Hematopoietic multipotent progenitor cell (in vitro differentiated cells): ENCODE data around the gene MSMP. TPM values are rescaled to one million over a fixed set of nuclear protein-coding genes. Genes with fewer than 3 reads are reported as not detected.

Experiments used
- DNase-seq, 3 donors: peaks; one replicate each; pipeline ENCODE4 v3.0.0-alpha.2; 2011 to 2015; ENCODE audit warnings: low read depth in 2 of 3, low spot score in 2 of 3
- total RNA-seq: library from RNA; depleted of rRNA; stranded (reverse); fragments of >200 nt; gene quantifications from one replicate; pipeline ENCODE4 v1.2.3, GENCODE V29; 2012

Gene MSMP, protein sequence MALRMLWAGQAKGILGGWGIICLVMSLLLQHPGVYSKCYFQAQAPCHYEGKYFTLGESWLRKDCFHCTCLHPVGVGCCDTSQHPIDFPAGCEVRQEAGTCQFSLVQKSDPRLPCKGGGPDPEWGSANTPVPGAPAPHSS
- 2.4 TPM for total RNA-seq

GRCh38 chr9:35754264-35754663 lies at the start of gene MSMP:
TSS of gene MSMP (minus strand) at chr9:35754276. CDS start at chr9:35754129, 147 bp downstream.
- no peak for DNase-seq

DNA sequence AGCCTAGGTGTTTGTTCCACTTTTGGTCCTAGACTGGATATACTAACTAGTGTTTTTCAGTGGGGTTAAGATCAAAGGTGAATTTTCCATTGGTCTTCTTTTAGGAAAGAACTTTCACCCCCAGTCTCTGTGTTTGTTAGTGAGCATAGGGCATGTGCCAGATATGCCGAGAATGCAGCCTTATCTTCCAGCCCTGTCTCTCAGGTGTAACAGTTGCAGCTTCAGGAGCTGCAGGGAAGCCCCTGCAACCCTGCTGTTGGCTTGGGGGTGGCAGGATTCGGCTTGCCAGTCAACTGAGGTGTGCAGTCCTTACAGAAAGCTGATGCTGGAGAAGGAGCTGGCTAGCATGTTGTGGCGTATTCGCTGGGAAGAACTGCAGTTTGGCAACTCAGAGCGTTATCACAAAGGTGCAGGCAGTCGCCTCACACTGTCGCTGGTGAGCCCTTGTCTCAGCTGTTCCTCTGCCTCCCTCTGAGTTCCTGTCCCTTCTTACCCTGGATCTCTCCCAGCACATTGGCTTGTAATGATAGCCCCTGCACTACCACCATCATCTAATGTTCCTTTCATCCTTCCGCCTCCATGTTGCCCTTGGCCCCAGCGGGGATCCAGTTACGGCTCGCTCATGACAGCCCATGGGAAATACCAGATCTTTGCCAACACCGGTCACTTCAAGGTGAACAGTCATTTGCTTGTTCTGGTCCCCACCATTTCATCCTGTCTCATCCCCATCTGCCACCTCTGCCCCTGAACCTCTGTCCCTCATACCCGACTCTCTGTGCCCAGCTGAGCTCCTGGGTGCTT lies 47.5 kb upstream of the MSMP start:
- DNase-seq, result no peak

GRCh38 chr9:35800530-35800929 lies 46.5 kb upstream of the MSMP start:
- no peak for DNase-seq

- DNase-seq, result peak in 1 of 3 donors; percentile 18
Measured at GRCh38 chr9:35798658-35799374, 44.7 kb upstream of the MSMP start.

GRCh38 chr9:35797311-35798109 lies 43.4 kb upstream of the MSMP start:
- no peak for DNase-seq

- no peak for DNase-seq
Measured at GRCh38 chr9:35795695-35796094, 41.6 kb upstream of the MSMP start.

GRCh38 chr9:35793461-35793860 lies 39.4 kb upstream of the MSMP start:
- no peak for DNase-seq

- no peak for DNase-seq
Measured at GRCh38 chr9:35792826-35793225, 38.8 kb upstream of the MSMP start.

DNA sequence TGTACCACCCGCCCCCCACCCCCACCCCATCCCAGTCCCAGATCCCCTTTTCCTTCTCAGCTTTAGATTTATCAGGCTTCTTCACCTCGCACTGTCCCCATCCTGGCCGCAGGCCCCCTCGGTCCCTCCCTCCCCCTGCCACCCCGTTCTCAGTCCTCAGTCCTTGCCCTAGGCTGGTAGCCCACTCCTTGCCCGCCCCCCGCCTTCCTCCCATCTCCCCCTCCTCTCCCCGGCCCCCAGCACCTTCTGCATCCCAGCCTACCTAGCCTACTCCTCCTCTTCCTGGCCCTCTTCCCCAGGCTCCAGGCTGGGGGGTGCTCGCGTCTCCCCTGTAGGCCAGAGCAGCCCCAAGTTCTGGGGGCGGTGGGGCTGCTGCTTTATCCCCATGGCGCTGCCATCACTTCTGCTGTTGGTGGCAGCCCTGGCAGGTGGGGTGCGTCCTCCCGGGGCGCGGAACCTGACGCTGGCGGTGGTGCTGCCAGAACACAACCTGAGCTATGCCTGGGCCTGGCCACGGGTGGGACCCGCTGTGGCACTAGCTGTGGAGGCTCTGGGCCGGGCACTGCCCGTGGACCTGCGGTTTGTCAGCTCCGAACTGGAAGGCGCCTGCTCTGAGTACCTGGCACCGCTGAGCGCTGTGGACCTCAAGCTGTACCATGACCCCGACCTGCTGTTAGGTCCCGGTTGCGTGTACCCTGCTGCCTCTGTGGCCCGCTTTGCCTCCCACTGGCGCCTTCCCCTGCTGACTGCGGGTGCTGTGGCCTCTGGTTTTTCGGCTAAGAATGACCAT lies 38.1 kb upstream of the MSMP start:
- no peak for DNase-seq

DNA sequence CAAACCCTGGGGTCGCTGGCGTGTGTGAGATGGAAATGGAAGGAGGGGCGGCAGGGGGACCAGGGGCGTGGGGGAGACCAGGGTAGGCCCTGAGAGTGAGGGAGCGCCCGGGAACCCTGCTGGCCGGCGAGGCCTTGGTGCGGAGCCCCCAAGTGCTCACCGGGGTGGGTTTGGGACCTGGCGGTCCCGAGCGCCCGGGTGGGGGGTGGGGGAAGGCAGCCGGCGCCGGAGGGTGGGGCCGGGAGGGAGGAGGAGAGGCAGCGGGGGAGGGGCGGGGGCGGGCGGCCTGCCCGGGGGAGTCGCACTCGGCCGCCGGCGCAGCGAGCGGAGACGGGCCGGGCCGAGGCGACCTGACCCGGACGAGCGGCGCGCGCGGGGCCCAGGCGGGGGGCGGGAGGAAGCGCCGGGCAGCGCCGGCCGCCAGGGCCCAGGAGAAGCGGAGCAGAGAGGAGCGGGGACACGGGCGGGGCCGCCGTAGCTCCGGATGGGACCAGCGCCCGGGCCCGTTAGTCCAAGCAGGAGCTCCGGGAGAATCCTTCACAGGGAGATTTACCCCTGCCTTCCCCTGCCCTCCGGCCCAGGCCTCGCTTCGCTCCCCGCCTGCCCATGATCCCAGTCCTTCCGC lies 37.3 kb upstream of the MSMP start, which contains the start of gene NPR2:
Gene NPR2, plus strand, starts transcription at position 295 of the 625 bp plus-strand sequence. CDS start 818 bp downstream, outside the sequence.
- no peak for DNase-seq

DNA sequence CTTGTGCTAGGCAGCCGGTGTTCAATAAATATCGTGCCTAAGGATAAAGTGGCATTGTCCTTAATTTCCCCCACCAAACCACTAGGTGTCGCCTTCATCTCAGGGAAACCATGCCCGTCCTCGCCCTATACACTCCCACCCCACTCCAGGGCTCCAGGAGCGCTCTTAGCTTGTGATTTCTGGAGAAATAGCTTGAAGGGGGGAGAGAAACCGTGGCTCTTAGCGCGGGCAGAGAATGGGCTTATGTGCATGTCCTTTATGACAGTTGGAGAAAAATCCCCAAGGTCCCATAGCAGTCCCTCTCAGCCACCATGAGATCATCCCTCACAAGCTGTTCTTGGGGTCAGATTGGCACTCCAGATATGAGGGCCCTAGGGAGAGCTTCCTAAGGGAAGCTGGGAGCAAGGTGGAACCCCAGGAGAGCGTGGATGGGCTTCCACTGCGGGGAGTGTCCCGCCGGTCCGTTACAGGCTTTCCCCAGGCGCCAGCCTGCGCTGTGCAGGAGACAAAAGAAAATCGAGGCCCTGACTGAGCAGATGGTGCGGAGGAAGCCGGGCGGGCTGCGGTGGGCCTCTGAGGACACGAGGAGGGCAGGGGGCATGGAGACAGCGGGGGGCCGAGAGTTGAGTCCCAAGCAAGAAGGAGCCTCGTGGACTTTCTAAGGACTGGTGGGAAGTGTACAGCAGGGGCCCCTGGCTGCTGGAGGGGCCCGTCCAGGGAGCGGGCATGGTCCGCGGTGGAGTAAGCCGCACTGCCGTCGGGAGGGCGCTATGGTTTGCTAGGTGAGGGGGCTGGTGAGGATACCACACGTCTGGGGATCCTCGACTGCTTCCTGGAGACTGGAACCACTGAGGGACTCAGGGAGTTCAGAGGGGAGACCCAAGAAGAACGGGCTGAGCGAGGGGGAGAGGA lies 36.6 kb upstream of the MSMP start:
- DNase-seq, result peak; percentile 37 to 80 (median 57)

- DNase-seq, result no peak
Measured at GRCh38 chr9:35790025-35790384, 35.9 kb upstream of the MSMP start.

DNA sequence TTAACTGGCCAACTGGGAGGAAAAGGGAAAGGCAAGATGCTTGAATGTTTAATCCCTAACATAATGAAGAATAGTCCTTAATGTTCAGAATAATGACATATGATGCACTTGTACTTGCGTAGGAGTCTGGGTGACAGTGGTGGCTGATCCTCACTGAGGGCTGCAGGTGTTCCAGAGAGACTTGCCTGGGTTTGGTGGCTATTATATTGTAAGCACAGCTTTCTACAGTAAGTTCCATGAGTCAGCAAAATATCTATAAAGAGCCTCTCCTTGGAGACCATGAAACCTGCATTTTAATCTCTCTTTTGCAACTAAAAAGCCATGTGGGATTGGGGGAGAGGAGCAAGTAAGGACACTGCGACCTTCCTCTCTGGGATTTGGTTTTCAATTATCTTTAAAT lies 35.5 kb upstream of the MSMP start:
- DNase-seq, result no peak

DNA sequence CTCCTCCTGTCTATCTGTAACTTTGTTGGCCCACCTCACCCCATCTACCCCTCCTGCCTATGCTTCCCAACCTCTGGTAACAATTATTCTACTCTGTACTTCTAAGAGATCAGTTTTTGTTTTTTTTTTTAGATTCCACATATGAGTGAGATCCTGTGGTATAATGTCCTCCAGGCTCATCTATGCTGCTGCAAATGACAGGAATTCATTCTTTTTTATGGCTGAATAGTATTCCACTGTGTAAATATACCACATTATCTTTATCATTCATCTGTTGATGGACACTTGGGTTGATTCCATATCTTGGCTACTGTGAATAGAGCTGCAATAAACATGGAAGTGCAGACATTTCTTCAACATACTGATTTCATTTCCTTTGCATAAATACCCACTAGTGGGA lies 29.3 kb upstream of the MSMP start:
- DNase-seq, result no peak

- no peak for DNase-seq
Measured at GRCh38 chr9:35781066-35781465, 27.0 kb upstream of the MSMP start.

- no peak for DNase-seq
Measured at GRCh38 chr9:35778496-35778895, 24.4 kb upstream of the MSMP start.

GRCh38 chr9:35776018-35776417 lies 21.9 kb upstream of the MSMP start:
- no peak for DNase-seq

DNA sequence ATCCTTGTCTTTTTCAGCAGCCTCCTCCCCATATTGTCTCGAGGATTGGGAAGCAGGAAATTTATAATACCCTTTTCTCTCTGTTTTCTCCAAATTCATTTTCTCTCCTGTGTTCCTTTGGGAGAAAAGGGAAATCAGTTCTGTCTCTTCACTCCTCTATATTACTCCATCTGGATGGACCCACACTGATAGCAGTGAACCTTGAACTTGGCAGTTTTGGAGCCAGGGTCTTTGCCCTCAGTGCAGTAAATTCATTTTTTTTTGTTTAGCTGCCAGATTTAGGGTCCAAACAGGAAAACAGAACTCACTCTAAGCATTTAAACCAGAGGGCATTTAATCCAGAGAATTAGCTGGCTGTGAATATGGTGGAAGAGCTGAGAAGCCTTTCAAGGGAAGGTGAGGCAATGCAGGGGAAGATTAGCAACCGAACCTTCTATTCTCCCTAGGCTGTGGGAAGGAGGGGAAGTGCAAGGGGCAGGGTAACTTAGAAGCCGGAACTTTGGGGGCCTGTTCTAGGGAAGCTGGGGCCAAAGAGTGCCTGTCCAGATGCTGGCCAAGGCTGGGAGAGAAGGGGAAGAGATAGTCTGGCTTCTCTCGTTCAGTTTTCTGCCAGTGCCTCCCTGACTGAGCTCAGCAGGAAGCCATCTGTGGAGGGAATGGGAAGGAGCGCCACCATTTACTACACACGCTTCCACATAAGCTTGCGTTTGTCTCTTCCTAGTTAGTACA lies 21.0 kb upstream of the MSMP start:
- no peak for DNase-seq
